ENCODE data around the gene KRTAP1-5.
"Not testable (repeated sequence)": the region's sequence is repeated elsewhere in the genome, so short reads cannot be mapped to it uniquely, and the experiment has no call there.

KRTAP1-5 gene

GRCh38 chr17:41046735-41047465 is 19.9 kb upstream of the KRTAP1-5 start, which contains the start of gene KRTAP2-1:
KRTAP2-1 (minus strand) TSS chr17:41047316; CDS start chr17:41047267, 49 bp downstream.
- DNase-seq: not testable (repeated sequence)

- no peak for DNase-seq
These were observed 15.9 kb upstream of the KRTAP1-5 start for GRCh38 chr17:41042953-41043352.

GRCh38 chr17:41040783-41041571 is 14.0 kb upstream of the KRTAP1-5 start, which contains the start of gene KRTAP1-1:
KRTAP1-1 (minus strand) TSS chr17:41041450; CDS start chr17:41041397, 53 bp downstream.
- DNase-seq: not testable (repeated sequence)

- no peak for DNase-seq
These were observed 10.9 kb upstream of the KRTAP1-5 start for GRCh38 chr17:41037853-41038350.

GRCh38 chr17:41034346-41034935 is 7.4 kb upstream of the KRTAP1-5 start, which contains the start of gene KRTAP1-3:
KRTAP1-3 (minus strand) TSS chr17:41034874; CDS start chr17:41034821, 53 bp downstream.
- DNase-seq: not testable (repeated sequence)

GRCh38 chr17:41029633-41030245 is 2.7 kb upstream of the KRTAP1-5 start, which contains the start of gene KRTAP1-4:
KRTAP1-4 (minus strand) TSS chr17:41030195; CDS start chr17:41030078, 117 bp downstream.
- DNase-seq: no peak

- no peak for DNase-seq
These were observed 2.3 kb downstream of the KRTAP1-5 start for GRCh38 chr17:41024697-41025096.

GRCh38 chr17:41020336-41020735 is 6.7 kb downstream of the KRTAP1-5 start:
- no peak for DNase-seq

- DNase-seq: no peak
These were observed 7.6 kb downstream of the KRTAP1-5 start for GRCh38 chr17:41019415-41019814.

- no peak for DNase-seq
These were observed 8.5 kb downstream of the KRTAP1-5 start for GRCh38 chr17:41018541-41018940.

- no peak for DNase-seq
These were observed 10.3 kb downstream of the KRTAP1-5 start for GRCh38 chr17:41016578-41017215.

- DNase-seq: no peak
These were observed 11.6 kb downstream of the KRTAP1-5 start for GRCh38 chr17:41015454-41015853.

- no peak for DNase-seq
These were observed 13.4 kb downstream of the KRTAP1-5 start for GRCh38 chr17:41013606-41014005.

GRCh38 chr17:41013181-41013580 is 13.8 kb downstream of the KRTAP1-5 start:
- DNase-seq: no peak

- DNase-seq: no peak
These were observed 14.5 kb downstream of the KRTAP1-5 start for GRCh38 chr17:41012326-41013120.

- DNase-seq: no peak
These were observed 16.6 kb downstream of the KRTAP1-5 start for GRCh38 chr17:41010441-41010840.

- no peak for DNase-seq
These were observed 17.1 kb downstream of the KRTAP1-5 start for GRCh38 chr17:41009936-41010335.

GRCh38 chr17:41009301-41009760 is 17.7 kb downstream of the KRTAP1-5 start:
- no peak for DNase-seq

GRCh38 chr17:41008811-41009210 is 18.2 kb downstream of the KRTAP1-5 start, which contains the start of gene KRTAP3-1:
KRTAP3-1 (minus strand) TSS chr17:41009128; CDS start chr17:41009074, 54 bp downstream.
- no peak for DNase-seq

GRCh38 chr17:41004397-41004796 is 22.6 kb downstream of the KRTAP1-5 start:
- no peak for DNase-seq

GRCh38 chr17:41003926-41004325 is 23.1 kb downstream of the KRTAP1-5 start:
- no peak for DNase-seq
